CD14-positive monocyte (primary cell): ENCODE measurements around the gene CNTN4. TPM values are rescaled to one million over a fixed set of nuclear protein-coding genes. Genes with fewer than 3 reads are reported as not detected.

Experiments
- DNase-seq, 3 donors: peaks; one replicate each; pipeline ENCODE4 v3.0.0-alpha.2; 2011 to 2022
- H2AFZ ChIP-seq: 2 replicates; pipeline ENCODE4 v1.6.0; 2012; ENCODE audit warnings: mild to moderate bottlenecking, low read depth, low read length, inconsistent platforms; ENCODE audit not compliant: insufficient read depth, poor library complexity, severe bottlenecking
- H3K27ac ChIP-seq, 2 donors: 1 replicate in 1 of 2; 2 replicates in 1 of 2; pipeline ENCODE4 v1.5.1; 2012 to 2013; ENCODE audit warnings: low read length in 2 of 2, control low read depth in 1 of 2, inconsistent platforms in 1 of 2, low read depth in 1 of 2, mild to moderate bottlenecking in 1 of 2
- H3K27me3 ChIP-seq, 2 donors: one replicate each; pipeline versions ENCODE4 v1.6.0 to v1.6.1; 2011 to 2013; ENCODE audit warnings: low read length in 2 of 2; ENCODE audit not compliant: control insufficient read depth in 2 of 2, insufficient read depth in 2 of 2
- H3K36me3 ChIP-seq, 2 donors: replicated peaks in 1 of 2; 1 replicate in 1 of 2; 2 replicates in 1 of 2; pipeline versions ENCODE4 v1.5.1 to v1.6.1; 2012 to 2013; ENCODE audit warnings: low read length in 2 of 2, control low read depth in 1 of 2, inconsistent platforms in 1 of 2, mild to moderate bottlenecking in 1 of 2; ENCODE audit not compliant: insufficient read depth in 2 of 2, control insufficient read depth in 1 of 2
- H3K4me1 ChIP-seq, 2 donors: 1 replicate in 1 of 2; 2 replicates in 1 of 2; pipeline versions ENCODE4 v1.5.1 to v1.6.1; 2012 to 2013; ENCODE audit warnings: low read length in 2 of 2, control low read depth in 1 of 2, inconsistent platforms in 1 of 2, mild to moderate bottlenecking in 1 of 2, moderate library complexity in 1 of 2; ENCODE audit not compliant: insufficient read depth in 2 of 2, control insufficient read depth in 1 of 2
- H3K4me2 ChIP-seq: replicated peaks from 2 replicates; pipeline ENCODE3; 2012; ENCODE audit warnings: low read length, moderate library complexity, mild to moderate bottlenecking; ENCODE audit not compliant: poor library complexity, severe bottlenecking; ENCODE audit errors: extremely low read depth
- H3K4me3 ChIP-seq, 3 experiments: fragments of 200-600 bp in 1 of 3; sonication (generic) in 1 of 3; replicated peaks in 1 of 3; 1 replicate in 2 of 3; 2 replicates in 1 of 3; pipeline ENCODE4 v1.5.1; 2011 to 2013; ENCODE audit warnings: low read length in 3 of 3, mild to moderate bottlenecking in 3 of 3, control low read depth in 2 of 3, low read depth in 2 of 3, inconsistent platforms in 1 of 3, moderate library complexity in 1 of 3
- H3K79me2 ChIP-seq: 2 replicates; pipeline ENCODE4 v1.6.0; 2012; ENCODE audit warnings: mild to moderate bottlenecking, control low read depth, inconsistent platforms, low read length, moderate library complexity; ENCODE audit not compliant: insufficient read depth
- H3K9ac ChIP-seq: 2 replicates; pipeline ENCODE4 v1.6.0; 2017; ENCODE audit warnings: low read length, mild to moderate bottlenecking; ENCODE audit not compliant: insufficient read depth, poor library complexity, severe bottlenecking
- H3K9me3 ChIP-seq, 2 donors: replicated peaks in 1 of 2; 1 replicate in 1 of 2; 2 replicates in 1 of 2; pipeline versions ENCODE4 v1.5.1 to v1.6.1; 2012 to 2013; ENCODE audit warnings: low read length in 2 of 2, control low read depth in 1 of 2; ENCODE audit not compliant: control insufficient read depth in 1 of 2, insufficient read depth in 1 of 2
- H4K20me1 ChIP-seq: 2 replicates; pipeline ENCODE4 v1.6.0; 2012; ENCODE audit warnings: mild to moderate bottlenecking, low read length, control low read depth, moderate library complexity; ENCODE audit not compliant: insufficient read depth
- H3K27ac Mint-ChIP-seq, 7 donors: one replicate each; pipeline ENCODE4 v1.8.0; 2020; ENCODE audit warnings: mild to moderate bottlenecking in 7 of 7, mixed read lengths in 7 of 7, moderate library complexity in 6 of 7, inconsistent platforms in 2 of 7
- H3K27me3 Mint-ChIP-seq, 3 donors: one replicate each; pipeline ENCODE4 v1.8.0; 2021 to 2022; ENCODE audit warnings: low read depth in 3 of 3, mild to moderate bottlenecking in 3 of 3, mixed read lengths in 3 of 3, moderate library complexity in 3 of 3, inconsistent platforms in 1 of 3
- H3K36me3 Mint-ChIP-seq, 2 donors: one replicate each; pipeline ENCODE4 v1.8.0; 2020; ENCODE audit warnings: mixed read lengths in 2 of 2, inconsistent platforms in 1 of 2, mild to moderate bottlenecking in 1 of 2
- H3K4me1 Mint-ChIP-seq: one replicate; pipeline ENCODE4 v1.8.0; 2020; ENCODE audit warnings: mild to moderate bottlenecking, mixed read lengths
- H3K4me3 Mint-ChIP-seq, 2 donors: one replicate each; pipeline ENCODE4 v1.8.0; 2020; ENCODE audit warnings: mild to moderate bottlenecking in 2 of 2, mixed read lengths in 2 of 2, moderate library complexity in 1 of 2
- H3K9me3 Mint-ChIP-seq, 7 donors: one replicate each; pipeline ENCODE4 v1.8.0; 2020 to 2022; ENCODE audit warnings: mixed read lengths in 7 of 7, mild to moderate bottlenecking in 6 of 7, moderate library complexity in 6 of 7, inconsistent platforms in 2 of 7
- CTCF ChIP-seq: fragments of 200-600 bp; IDR thresholded peaks from one replicate; pipeline ENCODE4 v1.8.0; 2022; ENCODE audit warnings: antibody characterized with exemption, mild to moderate bottlenecking
- WGBS: methylation state at CpG from one replicate; pipeline ENCODE4 v1.1.5; 2013; ENCODE audit warnings: missing lambda C conversion rate; ENCODE audit not compliant: insufficient coverage; 5-methylcytosine and 5-hydroxymethylcytosine counted together
- intact Hi-C, 2 donors: fragments of 100-400 bp; cut with micrococcal nuclease; formaldehyde crosslinking; loops; one replicate each; pipeline versions ENCODE4 v1.15.0 to v1.15.1; 2023
- polyA plus RNA-seq, 3 donors: library from polyadenylated mRNA; depleted of rRNA in 1 of 3; unstranded in 2 of 3; stranded (reverse) in 1 of 3; fragments of 300-500 nt in 2 of 3; fragments of >200 nt in 1 of 3; fragmentation: Illumina TruSeq in 2 of 3; gene quantifications; 1 replicate in 2 of 3; 2 replicates in 1 of 3; pipeline ENCODE4 v1.2.3, GENCODE V29; 2012 to 2021

The CNTN4 gene
- polyA plus RNA-seq, 3 donors: not detected

GRCh38 chr3:2879587-2879986, 780.9 kb downstream of the CNTN4 start:
- Mint-ChIP-seq H3K27ac (no peak overlapping the region), H3K9me3 (peaks cover 0 to 9% (median 3%) of the 10 kb centered on the region in 7 donors), H3K4me3 (no peak overlapping the region), H3K27me3 (no peaks in the 10 kb centered on the region), H3K36me3 (no peaks in the 10 kb centered on the region), H3K4me1 (no peaks in the 10 kb centered on the region)
- Histone ChIP-seq H2AFZ (no peak overlapping the region), H4K20me1 (no peaks in the 10 kb centered on the region), H3K4me3 (no peak overlapping the region), H3K4me2 (no peak overlapping the region), H3K4me1 (no peaks in the 10 kb centered on the region), H3K27me3 (no peaks in the 10 kb centered on the region), H3K9me3 (peaks cover 0 to 7% of the 10 kb centered on the region in 2 donors), H3K79me2 (no peaks in the 10 kb centered on the region), H3K36me3 (no peaks in the 10 kb centered on the region), H3K27ac (no peak overlapping the region), H3K9ac (no peak overlapping the region)
- DNase-seq: no peak
- no peak for TF ChIP-seq CTCF
- intact Hi-C loops: no loop called here

- H4K20me1 ChIP-seq: no peaks in the 10 kb centered on the region
- H2AFZ ChIP-seq: no peak overlapping the region
- H3K9me3 ChIP-seq: peaks cover 0 to 5% of the 10 kb centered on the region in 2 donors
- H3K27me3 ChIP-seq: no peaks in the 10 kb centered on the region
- no peaks in the 10 kb centered on the region for H3K4me1 Mint-ChIP-seq
- H3K36me3 Mint-ChIP-seq: no peaks in the 10 kb centered on the region
- WGBS: 89% methylated on average over 6 of the region's 7 CpGs
- H3K36me3 ChIP-seq: no peaks in the 10 kb centered on the region
- no peak overlapping the region for H3K9ac ChIP-seq
- H3K9me3 Mint-ChIP-seq: peaks cover 0 to 9% (median 0%) of the 10 kb centered on the region in 7 donors
- H3K27me3 Mint-ChIP-seq: no peaks in the 10 kb centered on the region
- no peak overlapping the region for H3K4me2 ChIP-seq
- no peaks in the 10 kb centered on the region for H3K4me1 ChIP-seq
- no peak overlapping the region for H3K27ac ChIP-seq
- no peak overlapping the region for H3K4me3 ChIP-seq
- no peak overlapping the region for H3K4me3 Mint-ChIP-seq
- H3K79me2 ChIP-seq: no peaks in the 10 kb centered on the region
- no peak for DNase-seq
- intact Hi-C loops: no loop called here
- H3K27ac Mint-ChIP-seq: no peak overlapping the region
- no peak for TF ChIP-seq CTCF
Observed at GRCh38 chr3:2880218-2880756, 781.6 kb downstream of the CNTN4 start.
